ENCODE measurements around the gene TNF.

The TNF gene

GRCh38 chr6:31580438-31580740 is 5.0 kb downstream of the TNF start:
- CTCF ChIA-PET: interaction anchor here (0.6 to 18.7 kb wide), 25 partner anchors 9 to 1434 kb away, joined by 3 to 518 read pairs (median 4); partner anchors contain the start of genes ATP6V1G2, LTA, MICA and NCR3
- no peaks in the 10 kb centered on the region for H3K36me3 ChIP-seq (ENCODE audit: control insufficient read depth in 2 of 2, insufficient read depth in 1 of 2, low read length in 2 of 2)
- no peaks in the 10 kb centered on the region for H3K9me3 ChIP-seq (ENCODE audit: control insufficient read depth, insufficient read depth, low read depth, low read length)
- H3K27ac ChIP-seq (ENCODE audit: extremely low read depth, low read depth, low read length): no peak overlapping the region
- TF ChIP-seq KLF7 (tag by site-specific recombination; IDR thresholded peaks at IDR 0.05; ENCODE audit: borderline replicate concordance) (no peak), ZBTB48 (tag by site-specific recombination; IDR thresholded peaks at IDR 0.05) (no peak), ZNF488 (tag by site-specific recombination; IDR thresholded peaks at IDR 0.05) (no peak), ZNF324 (tag by site-specific recombination; IDR thresholded peaks at IDR 0.05) (no peak), ZNF529 (tag by site-specific recombination; IDR thresholded peaks at IDR 0.05; ENCODE audit: insufficient replicate concordance) (no peak), ZNF623 (tag by site-specific recombination; IDR thresholded peaks at IDR 0.05) (no peak), ZNF664 (tag by site-specific recombination; IDR thresholded peaks at IDR 0.05) (no peak), ZBTB20 (tag by site-specific recombination; IDR thresholded peaks at IDR 0.05) (no peak), GLI4 (tag by site-specific recombination; IDR thresholded peaks at IDR 0.05) (no peak), ZNF658 (tag by site-specific recombination; IDR thresholded peaks at IDR 0.05) (no peak), ZNF416 (tag by site-specific recombination; IDR thresholded peaks at IDR 0.05) (no peak), ZNF610 (tag by site-specific recombination; IDR thresholded peaks at IDR 0.05; ENCODE audit: borderline replicate concordance) (no peak), ZFP41 (tag by site-specific recombination; IDR thresholded peaks at IDR 0.05; ENCODE audit: borderline replicate concordance) (no peak), REPIN1 (tag by site-specific recombination; IDR thresholded peaks at IDR 0.05; ENCODE audit: low read depth) (no peak), HIC1 (tag by site-specific recombination; IDR thresholded peaks at IDR 0.05) (no peak), YY2 (tag by site-specific recombination; IDR thresholded peaks at IDR 0.05) (no peak), ZNF133 (tag by site-specific recombination; IDR thresholded peaks at IDR 0.05) (no peak), KLF9 (tag by site-specific recombination; IDR thresholded peaks at IDR 0.05; ENCODE audit: low read depth) (no peak), SP3 (tag by site-specific recombination; IDR thresholded peaks at IDR 0.05) (no peak)
- H3K4me1 ChIP-seq (ENCODE audit: control insufficient read depth, insufficient read depth, low read length): peaks cover 4% of the 10 kb centered on the region; the same call in 1 of the 2 replicates
- H3K4me3 ChIP-seq (ENCODE audit: low read depth, low read length): no peak overlapping the region
- POLR2A ChIA-PET: interaction anchor here (0.9 to 2.1 kb wide), 8 partner anchors 11 to 250 kb away, joined by 3 to 7 read pairs (median 4); partner anchors contain the start of genes DDX39B, HSPA1B and NCR3

- Histone ChIP-seq H3K27ac (ENCODE audit: extremely low read depth, low read depth, low read length) (peak overlapping the region; percentile 34; the same call in 1 of the 2 replicates), H3K4me3 (ENCODE audit: low read depth, low read length) (peak overlapping the region; percentile 44), H3K36me3 (ENCODE audit: control insufficient read depth in 2 of 2, insufficient read depth in 1 of 2, low read length in 2 of 2) (no peaks in the 10 kb centered on the region), H3K9me3 (ENCODE audit: control insufficient read depth, insufficient read depth, low read depth, low read length) (no peaks in the 10 kb centered on the region), H3K4me1 (ENCODE audit: control insufficient read depth, insufficient read depth, low read length) (peaks cover 4% of the 10 kb centered on the region; the same call in 1 of the 2 replicates)
- CTCF ChIA-PET: interaction anchor here (0.6 to 18.7 kb wide), 30 partner anchors 8 to 1434 kb away, joined by 3 to 518 read pairs (median 4); partner anchors contain the start of genes AIF1, ATP6V1G2, LTA and MICA
- POLR2A ChIA-PET: interaction anchor here (0.6 to 2.1 kb wide), 9 partner anchors 12 to 250 kb away, joined by 3 to 7 read pairs (median 4); partner anchors contain the start of genes DDX39B, HSPA1B, NCR3 and PRRC2A
- TF ChIP-seq AEBP2 (tag by site-specific recombination; IDR thresholded peaks at IDR 0.05; ENCODE audit: borderline replicate concordance) (no peak), ZNF776 (tag by site-specific recombination; IDR thresholded peaks at IDR 0.05; ENCODE audit: borderline replicate concordance) (no peak), ZSCAN23 (tag by site-specific recombination; IDR thresholded peaks at IDR 0.05) (no peak), ZNF473 (tag by site-specific recombination; IDR thresholded peaks at IDR 0.05) (no peak), KLF7 (tag by site-specific recombination; IDR thresholded peaks at IDR 0.05; ENCODE audit: borderline replicate concordance) (no peak), ZBTB8A (tag by site-specific recombination; IDR thresholded peaks at IDR 0.05) (peak; percentile 77), ZNF423 (tag by site-specific recombination; IDR thresholded peaks at IDR 0.05) (no peak), ZBTB26 (tag by site-specific recombination; optimal IDR thresholded peaks at IDR 0.05) (peak; percentile 78), ZXDB (tag by site-specific recombination; IDR thresholded peaks at IDR 0.05) (peak; percentile 87), ZNF747 (tag by site-specific recombination; IDR thresholded peaks at IDR 0.05) (no peak), ZNF138 (tag by site-specific recombination; IDR thresholded peaks at IDR 0.05; ENCODE audit: borderline replicate concordance) (no peak)
These were observed 5.6 kb downstream of the TNF start for GRCh38 chr6:31580807-31581433.
